NOMO-1 treated with DMSO at 0.1 percent for 48 hours (cell line): Measurements from ENCODE around the gene ACSS2.

ENCODE experiments used
- DNase-seq: peaks from one replicate; lab custom pipeline; 2025; ENCODE audit not compliant: unreplicated experiment; lab: John Stamatoyannopoulos, UW

ACSS2 gene, protein sequence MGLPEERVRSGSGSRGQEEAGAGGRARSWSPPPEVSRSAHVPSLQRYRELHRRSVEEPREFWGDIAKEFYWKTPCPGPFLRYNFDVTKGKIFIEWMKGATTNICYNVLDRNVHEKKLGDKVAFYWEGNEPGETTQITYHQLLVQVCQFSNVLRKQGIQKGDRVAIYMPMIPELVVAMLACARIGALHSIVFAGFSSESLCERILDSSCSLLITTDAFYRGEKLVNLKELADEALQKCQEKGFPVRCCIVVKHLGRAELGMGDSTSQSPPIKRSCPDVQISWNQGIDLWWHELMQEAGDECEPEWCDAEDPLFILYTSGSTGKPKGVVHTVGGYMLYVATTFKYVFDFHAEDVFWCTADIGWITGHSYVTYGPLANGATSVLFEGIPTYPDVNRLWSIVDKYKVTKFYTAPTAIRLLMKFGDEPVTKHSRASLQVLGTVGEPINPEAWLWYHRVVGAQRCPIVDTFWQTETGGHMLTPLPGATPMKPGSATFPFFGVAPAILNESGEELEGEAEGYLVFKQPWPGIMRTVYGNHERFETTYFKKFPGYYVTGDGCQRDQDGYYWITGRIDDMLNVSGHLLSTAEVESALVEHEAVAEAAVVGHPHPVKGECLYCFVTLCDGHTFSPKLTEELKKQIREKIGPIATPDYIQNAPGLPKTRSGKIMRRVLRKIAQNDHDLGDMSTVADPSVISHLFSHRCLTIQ

DNA sequence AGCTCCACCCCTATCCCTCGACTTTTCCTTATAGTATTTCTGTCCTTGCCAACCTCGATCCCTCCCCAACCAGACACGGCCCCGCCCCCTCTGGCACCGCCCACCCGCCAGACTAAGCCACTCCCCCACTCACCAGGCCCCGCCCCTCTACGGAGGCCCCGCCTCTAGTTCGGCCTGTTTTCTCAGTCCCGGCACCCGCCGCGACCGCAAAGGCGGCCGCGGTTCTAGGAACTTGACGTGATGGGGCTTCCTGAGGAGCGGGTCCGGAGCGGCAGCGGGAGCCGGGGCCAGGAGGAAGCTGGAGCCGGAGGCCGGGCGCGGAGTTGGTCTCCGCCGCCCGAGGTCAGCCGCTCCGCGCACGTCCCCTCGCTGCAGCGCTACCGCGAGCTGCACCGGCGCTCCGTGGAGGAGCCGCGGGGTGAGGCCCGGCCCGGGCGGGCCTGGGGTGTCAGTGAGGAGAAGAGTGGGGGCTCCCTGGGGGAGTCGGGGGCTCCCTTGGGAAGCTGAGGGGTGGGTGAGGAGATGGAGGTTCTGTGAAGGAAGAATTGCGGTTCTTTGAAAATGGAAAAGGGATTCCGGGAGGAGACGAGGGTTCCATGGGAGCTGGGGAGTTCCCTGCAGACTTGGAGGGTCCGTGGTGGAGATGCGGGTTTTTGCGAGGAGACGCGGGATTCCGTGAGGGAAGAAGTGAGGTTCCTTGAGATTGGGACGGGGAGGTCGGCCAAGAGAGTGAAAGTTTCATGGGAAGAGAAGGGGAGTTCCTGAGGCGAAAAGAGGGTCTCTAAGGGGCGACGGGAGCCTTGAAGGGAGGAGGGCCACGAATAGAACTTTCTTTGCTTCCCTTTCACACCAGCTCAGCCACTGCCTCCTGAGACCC lies at the start of gene ACSS2:
Gene ACSS2 (plus strand): TSS at position 207 of the 877 bp plus-strand sequence. CDS start 34 bp downstream, at position 241.
- DNase-seq: no peak

DNA sequence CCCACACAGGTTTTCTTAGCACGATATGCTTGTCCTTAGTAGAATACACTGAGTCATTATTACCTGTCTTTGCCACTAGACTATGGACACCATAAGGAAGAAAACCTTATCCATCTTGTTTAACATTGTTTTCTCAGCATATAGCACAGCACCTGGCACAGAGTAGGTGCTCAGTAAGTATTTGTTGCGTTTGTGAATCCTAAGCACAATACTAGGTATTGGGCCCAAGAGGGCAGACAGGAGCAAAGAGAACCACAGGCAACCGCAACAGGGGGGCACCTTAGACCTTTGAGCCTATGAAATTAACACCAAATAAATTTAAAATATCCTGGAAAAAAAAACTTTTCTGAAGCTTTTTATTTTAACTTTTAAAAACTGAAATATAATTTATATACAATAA lies 47.2 kb upstream of the ACSS2 start:
- no peak for DNase-seq

DNA sequence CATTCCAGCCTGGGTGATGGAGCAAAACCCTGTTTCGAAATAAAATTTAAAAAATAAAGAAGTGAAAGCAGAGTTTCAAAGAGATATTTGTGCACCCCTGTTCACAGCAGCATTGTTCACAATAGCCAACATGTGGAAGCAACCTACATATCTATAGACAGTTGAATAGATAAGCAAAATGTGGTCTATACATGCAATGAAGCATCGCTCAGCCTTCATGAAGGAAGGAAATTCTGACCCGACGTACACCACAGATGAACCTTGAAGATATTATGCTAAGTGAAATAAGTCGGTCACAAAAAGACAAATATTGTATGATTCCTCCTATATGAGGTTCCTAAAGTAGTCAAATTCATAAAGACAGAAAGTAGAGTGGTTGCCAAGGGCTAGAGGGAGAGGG lies 44.5 kb upstream of the ACSS2 start:
- peak; percentile 55 for DNase-seq

DNA sequence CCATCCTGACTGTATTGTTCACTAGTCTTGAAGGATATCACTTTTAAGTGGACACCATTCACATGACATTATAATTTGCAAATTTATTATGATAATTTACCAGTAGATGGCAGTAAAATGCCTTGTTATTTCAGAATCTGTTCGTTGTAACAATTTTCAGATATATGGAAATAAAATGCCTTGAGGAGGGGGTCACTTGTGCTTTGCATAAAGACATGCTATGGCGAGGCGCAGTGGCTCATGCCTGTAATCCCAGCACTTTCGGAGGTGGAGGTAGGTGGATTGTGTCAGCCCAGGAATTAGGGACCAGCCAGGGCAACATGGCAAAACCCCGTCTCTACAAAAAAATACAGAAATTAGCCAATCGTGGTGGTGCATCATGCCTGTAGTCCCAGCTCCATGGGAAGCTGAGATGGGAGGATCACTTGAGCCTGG lies 41.9 kb upstream of the ACSS2 start:
- DNase-seq: peak; percentile 47

DNA sequence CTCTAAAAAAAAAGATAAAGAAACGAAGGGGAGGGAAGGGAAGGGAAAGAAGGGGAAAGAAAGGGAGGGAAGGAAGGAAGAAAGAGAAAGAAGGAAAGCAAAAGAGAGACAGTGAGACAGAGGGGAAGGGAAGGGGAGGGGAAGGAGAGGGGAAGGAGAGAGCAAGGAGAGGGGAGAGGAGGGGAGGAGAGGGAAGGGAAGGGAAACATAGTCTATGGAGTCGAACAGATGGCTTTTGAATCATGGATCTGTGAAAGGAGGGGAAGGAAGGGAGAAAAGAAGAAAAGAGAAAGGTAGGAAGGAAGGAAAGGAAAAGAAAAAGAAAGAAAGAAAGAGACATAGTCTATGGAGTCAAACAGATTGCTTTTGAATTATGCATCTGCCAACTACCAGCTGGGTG lies 34.3 kb upstream of the ACSS2 start:
- DNase-seq: no peak

DNA sequence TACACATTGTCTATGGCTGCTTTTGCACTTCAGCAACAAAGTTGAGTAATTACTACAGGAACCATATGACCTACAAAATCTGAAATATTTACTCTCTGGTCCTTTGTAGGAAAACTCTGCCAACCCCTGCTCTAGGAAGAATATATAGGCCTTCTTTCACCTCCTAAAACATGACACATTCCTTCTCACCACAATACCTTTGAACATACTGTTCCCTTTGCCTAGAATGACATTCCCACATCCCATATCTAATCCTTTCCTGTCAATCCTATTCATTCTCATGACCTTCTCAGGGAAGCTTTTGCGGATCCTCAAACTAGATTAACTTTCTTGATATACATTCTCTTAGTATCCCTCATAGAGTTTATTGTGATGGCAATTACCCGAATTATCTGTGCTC lies 33.0 kb upstream of the ACSS2 start:
- DNase-seq: no peak

DNA sequence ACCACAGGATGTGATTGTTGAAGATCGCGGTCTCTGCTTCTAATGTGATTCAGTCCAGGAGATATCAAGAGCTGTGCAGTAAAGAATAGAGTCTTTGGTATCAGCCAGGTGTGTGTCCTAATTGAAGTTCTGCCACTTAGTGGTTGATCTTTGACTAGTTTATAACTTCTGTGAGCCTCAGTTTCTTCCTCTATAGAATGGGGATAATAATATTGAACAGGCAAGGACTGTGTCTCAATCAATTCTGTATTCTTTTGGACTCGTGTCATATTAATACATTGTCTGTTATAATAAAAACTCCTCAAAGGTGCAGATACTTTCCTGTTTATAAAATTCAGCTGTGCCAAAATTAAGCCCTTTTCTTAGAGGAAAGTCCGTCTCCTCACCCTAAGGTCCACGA lies 27.8 kb upstream of the ACSS2 start:
- DNase-seq: no peak

DNA sequence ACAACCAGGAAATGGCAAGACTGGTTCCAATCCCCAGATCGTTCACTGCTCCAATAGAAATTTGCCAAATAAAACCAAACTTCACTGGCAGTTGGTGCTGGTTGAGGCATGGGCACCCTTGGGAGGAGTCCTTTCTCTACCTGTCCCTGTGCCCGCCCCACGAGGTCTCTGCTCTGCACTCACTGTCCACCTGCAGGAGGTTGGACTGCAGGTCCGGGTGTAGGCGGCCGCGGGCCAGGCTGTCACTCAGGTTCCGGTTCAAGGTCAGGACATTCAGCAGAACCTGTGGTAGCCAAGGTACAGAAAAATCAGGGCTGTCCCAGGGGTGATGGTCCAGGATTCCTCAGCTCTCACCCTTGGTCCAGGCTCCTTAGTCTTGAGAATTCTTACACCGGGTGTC lies 26.6 kb upstream of the ACSS2 start:
- DNase-seq: no peak

DNA sequence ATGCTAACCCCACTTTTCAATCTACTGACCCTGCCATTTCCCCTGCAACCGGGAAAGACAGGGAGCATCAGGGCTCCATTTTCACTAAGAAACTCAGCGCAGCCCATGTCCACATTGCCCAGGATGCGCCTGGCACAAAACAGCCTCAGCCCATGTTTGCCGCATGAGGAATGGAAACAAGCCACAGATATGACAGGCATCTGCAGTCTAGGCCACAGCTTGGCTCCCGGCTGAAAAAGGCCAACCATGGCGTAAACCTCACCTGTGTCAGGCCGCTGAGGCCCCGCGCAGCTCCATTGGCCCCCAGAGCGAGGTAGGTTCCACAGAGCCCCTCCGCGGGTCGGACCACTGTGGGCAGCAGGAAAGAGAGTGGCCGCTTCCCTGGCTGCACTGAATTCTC lies 25.4 kb upstream of the ACSS2 start:
- no peak for DNase-seq

DNA sequence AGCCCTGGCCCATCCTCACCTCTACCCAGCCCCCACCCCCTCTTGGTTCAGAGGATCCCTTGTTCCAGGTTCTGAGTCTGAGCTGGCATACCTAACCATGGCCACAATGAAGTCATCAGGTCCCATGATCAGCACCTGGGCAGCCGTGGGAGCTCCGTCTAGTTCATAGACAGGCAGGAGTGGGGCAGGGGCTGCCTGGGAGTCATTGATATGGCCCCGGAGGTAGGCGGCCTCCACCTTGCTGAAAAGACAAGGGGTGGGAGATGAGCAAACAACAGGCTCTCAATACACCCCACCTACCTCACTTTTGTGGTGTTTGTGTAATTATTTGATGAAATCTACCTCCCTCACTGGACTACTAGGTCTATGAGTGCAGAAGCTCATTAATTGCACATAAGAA lies 24.1 kb upstream of the ACSS2 start:
- DNase-seq: no peak

DNA sequence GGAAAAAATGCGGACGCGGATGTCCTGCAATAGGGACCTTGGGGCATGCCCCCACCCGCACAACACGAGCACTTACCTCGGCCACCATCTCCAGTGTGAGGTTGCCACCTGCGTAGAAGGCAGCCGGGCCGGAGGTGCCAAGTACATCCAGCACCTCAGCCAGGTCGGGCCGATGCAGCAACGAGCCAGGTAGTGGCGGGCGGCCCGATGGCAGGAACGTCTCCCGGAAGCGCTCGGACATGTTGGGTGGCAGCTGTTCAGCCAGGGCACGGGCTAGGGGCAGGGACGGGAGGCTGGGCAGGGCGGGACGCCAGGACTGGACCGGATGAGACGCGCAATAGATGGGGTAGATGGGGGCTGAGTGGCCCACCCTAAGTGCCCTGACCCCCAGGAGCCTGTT lies 17.0 kb upstream of the ACSS2 start:
- no peak for DNase-seq

DNA sequence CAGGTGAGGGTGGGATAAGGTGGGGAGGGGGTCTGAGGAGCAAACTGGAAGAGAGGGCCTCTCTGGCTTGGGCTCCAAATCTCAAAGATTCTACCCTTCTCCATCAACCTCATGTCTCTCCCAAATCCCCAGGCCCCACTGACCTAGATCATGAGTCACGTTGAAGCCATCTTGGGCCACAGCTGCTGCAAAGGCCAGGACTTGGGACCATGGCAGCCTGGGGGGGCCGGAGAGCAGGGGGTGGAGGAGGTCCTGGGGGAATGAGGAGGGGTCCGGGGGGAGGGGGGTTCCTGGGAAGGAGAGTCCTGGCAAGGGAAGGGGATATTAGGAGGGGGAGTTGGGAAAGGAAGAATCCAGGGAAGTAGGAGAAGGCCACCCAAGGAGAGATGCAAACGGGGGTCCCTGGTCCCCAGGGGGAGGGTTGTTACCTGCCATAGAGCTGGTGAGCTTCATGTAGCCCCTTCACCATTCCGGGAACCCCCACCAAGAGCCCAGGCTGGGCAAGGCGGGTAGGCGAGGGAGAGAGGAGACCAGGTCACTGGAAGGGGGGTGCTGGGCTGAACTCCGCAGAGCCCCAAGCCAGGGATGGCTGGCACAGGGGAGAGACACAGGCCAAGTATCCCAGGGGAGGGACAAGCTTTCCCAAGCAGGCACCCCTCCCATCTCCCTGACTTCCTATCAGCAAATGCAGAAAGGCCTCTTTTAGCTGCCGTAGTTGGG lies 16.4 kb upstream of the ACSS2 start:
- no peak for DNase-seq

DNA sequence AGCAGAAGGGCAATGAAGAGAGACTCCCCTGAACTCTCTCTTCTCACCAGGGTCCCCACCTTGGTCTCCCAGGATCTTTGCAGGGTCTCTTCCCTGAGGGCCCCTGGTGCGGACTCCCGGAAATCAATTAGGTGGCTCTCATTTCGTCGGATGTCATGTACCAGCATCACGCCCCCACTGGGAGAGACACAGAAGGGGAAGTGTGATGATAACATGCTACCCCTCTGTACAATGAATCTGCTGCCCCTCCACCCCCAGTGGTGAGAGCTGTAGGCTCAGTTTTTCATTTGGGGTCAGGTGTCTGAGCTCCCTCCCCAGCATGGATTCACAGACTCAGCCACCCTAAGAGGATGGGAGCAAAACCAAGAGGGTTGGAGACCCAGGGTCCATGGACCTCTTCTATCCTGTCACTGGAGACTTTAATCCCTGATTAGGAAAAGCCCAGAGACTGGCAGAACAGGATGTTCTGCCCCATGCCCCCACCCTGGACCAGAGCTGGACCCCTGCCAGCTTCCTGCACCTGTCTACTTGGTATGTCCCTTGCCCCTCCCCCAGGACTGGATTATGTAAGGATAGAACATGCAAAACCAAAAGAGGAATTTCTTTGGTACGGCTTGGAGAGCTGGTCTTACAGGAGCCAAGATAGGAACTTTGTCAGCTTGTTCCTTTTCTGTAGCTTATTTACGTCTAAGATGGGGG lies 14.9 kb upstream of the ACSS2 start:
- no peak for DNase-seq

DNA sequence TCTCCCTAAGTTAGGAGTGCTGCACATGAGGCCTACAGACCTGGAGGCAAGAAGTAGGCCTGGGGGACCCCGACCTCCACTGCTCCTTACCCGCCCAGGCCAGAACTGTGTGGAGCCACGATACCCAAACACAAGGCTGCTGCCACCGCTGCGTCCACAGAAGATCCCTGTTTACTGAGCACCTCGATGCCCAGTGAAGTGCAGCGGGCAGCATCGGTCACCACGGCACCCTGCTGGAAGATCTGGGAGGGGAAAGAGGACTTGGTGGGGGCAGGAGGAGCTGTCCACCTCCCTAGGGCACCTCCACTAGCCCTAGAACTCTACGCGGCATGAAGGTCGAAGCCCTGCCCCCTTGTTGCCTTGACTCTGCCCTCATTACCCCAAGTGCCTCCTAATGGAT lies 13.7 kb upstream of the ACSS2 start:
- no peak for DNase-seq

DNA sequence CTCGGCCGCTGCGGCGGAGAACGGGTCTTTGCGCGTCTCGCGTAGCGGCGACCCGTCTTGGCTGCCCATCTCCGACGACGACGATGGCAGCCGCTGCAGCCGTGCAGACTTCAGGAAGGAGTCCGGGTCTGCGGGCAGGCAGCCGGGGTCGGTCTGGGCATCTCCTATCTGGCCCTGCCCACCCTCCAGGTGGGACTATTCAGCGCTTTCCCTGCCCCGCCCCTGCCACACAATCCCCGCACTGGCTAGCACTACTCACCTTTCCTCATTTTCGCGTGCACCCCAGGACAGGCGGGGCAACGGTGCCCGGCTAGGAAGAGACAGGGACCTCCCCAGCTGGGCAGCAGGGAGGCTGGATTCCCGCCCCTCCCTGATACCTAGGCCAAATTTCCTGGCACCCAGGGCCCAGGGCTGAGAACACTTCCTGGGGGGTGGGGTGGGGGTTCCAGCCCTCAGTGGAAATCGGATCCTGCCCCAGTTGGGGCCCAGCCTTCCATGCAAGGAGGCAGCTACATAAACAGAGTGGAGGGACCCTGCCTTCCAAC lies 12.9 kb upstream of the ACSS2 start:
- DNase-seq: no peak

DNA sequence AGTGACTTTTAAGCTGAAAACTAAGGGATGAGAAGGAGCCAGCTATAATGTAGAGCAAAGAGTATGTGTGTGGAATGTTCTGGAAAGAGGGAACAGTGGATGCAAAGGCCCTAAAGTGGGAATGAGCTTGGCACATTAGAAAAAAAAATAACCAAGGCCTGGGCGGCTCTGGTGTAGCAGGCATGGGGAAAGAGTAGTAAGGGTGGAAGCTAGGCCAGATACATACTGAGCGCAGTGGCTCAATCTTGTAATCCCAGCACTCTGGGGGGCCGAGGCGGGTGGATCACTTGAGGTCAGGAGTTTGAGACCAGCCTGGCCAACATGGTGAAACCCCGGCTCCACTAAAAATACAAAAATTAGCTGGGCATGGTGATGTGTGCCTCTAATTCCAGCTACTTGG lies 12.2 kb upstream of the ACSS2 start:
- no peak for DNase-seq

DNA sequence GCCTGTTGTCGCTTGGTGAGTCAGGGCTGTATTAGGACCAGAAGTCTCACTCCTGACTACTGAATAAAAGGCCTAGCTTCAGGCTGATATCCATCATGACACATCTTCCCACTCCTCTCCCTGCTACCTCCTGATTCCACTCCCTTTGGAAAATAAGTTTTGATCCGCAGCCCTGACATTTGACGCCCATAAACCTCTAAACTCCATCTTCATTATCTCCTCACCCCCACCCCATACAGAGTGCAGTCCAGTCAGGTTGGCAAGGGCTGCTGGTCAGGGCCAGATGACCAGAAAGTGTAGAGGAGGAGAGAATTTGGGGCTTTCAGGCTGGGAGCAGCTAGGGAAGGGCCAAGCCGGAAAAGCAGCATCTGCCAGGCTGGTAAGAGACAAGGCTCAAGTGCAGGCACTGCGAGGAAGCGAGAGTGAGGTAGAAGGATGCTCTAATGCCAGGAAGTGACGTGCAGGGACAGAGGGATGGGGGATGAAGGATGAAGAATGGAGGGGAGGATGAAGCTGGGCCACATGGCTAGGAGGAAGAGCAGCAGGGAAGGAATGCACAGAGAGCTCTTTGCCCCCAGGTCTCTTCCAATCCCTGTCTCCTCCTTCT lies 5.0 kb upstream of the ACSS2 start:
- no peak for DNase-seq

DNA sequence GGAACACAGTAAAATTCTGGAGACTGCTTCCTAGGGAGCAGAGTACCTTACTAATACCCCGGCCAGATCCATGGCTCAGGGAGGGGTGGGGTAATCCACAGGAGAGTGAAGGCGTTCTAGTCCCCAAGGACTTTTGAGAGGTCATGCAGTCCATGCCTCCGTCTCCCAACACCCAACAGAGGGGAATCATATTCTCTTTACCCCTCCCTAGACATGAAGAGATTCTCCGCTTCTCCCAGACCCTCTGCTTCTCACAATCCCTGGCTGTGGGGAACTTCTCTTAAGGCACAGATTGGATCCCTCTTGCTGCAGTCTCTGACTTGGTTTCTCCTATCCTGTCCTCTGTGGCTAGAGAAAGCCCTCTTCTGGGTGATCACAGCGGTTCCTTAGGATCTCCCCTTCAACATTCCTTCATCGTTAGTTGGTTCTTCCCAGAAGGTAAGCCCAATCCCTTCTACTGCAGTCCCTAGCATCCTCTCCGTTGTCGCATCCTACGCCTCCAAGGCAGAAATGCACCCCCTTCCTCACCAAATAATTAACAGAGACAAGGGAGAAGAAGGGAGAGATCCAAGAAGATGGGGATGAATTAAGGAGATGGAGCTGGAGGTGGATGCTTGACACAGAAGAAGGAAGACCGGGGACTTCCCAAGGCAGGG lies 4.3 kb upstream of the ACSS2 start:
- DNase-seq: no peak

DNA sequence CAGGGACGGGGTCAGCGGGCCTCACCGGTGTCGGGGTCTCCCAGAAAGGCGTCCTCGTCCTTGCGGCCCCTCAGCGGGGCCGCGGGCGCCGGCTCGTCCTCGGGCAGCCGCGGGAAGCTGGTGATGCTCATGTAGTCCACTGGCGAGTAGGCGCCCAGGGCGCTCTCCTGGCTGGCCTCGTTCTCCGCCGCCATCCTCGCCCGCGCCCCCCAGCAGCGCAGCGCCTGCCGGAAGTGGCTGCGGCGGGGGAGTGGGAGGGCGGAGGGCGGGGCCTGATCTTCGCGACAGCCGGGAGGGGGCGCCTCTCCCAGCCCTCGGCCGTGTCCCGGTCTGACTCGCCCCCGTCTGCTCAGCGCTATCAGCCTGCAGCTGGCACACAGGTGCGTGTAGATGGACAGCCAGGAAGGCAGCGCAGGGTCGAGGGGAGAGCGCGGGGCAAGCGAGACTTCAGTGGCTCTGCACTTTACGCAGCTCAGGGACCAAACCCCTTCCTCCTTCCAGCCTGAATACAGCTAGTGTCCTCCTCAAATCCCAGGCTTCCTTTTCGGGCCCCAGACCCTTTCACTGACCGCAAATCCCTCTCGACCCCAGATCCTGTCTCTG lies 3.7 kb upstream of the ACSS2 start, which contains the start of gene GGT7:
Gene GGT7 (minus strand): TSS at position 235 of the 603 bp plus-strand sequence. CDS start 41 bp downstream, at position 194.
- peak; percentile 57 for DNase-seq
